Glutamatergic neuron (in vitro differentiated cells): ENCODE results near the gene LIN9. TPM values are rescaled to one million over a fixed set of nuclear protein-coding genes. Genes with fewer than 3 reads are reported as not detected.

Experiments used
- DNase-seq: peaks from one replicate; pipeline ENCODE4 v3.0.0; 2022
- H3K27ac Mint-ChIP-seq: one replicate; pipeline ENCODE4 v1.8.0; 2020; ENCODE audit warnings: mild to moderate bottlenecking, mixed read lengths, inconsistent platforms; ENCODE audit not compliant: unreplicated experiment
- H3K27me3 Mint-ChIP-seq: one replicate; pipeline ENCODE4 v1.8.0; 2020; ENCODE audit warnings: mild to moderate bottlenecking, moderate library complexity, mixed read lengths, inconsistent platforms; ENCODE audit not compliant: unreplicated experiment
- H3K36me3 Mint-ChIP-seq: one replicate; pipeline ENCODE4 v1.8.0; 2020; ENCODE audit warnings: mild to moderate bottlenecking, mixed read lengths, inconsistent platforms; ENCODE audit not compliant: unreplicated experiment
- H3K4me1 Mint-ChIP-seq: one replicate; pipeline ENCODE4 v1.8.0; 2020; ENCODE audit warnings: mild to moderate bottlenecking, low read depth, mixed read lengths, inconsistent platforms; ENCODE audit not compliant: unreplicated experiment
- H3K4me3 Mint-ChIP-seq: one replicate; pipeline ENCODE4 v1.8.0; 2020; ENCODE audit warnings: mild to moderate bottlenecking, mixed read lengths, inconsistent platforms; ENCODE audit not compliant: unreplicated experiment
- H3K9me3 Mint-ChIP-seq: one replicate; pipeline ENCODE4 v1.8.0; 2020; ENCODE audit warnings: mild to moderate bottlenecking, moderate library complexity, mixed read lengths, inconsistent platforms; ENCODE audit not compliant: unreplicated experiment
- total RNA-seq: library from RNA; stranded (reverse); fragmentation: NEBNext Ultra II Directional; extraction: Animal tissue kit (Norgen Biotek cat#: 25700); gene quantifications from one replicate; pipeline ENCODE4 v1.2.1, GENCODE V29; 2021; ENCODE audit not compliant: unreplicated experiment
- TF ChIP-seq, protein P1 (sequence below): fragments of 200-600 bp; sonication (generic); IDR thresholded peaks from one replicate; pipeline ENCODE4 v1.5.0; 2021; ENCODE audit not compliant: partially characterized antibody, unreplicated experiment

The LIN9 gene
- total RNA-seq, 1 donor from 2014 or later, result 7.1 TPM

DNA sequence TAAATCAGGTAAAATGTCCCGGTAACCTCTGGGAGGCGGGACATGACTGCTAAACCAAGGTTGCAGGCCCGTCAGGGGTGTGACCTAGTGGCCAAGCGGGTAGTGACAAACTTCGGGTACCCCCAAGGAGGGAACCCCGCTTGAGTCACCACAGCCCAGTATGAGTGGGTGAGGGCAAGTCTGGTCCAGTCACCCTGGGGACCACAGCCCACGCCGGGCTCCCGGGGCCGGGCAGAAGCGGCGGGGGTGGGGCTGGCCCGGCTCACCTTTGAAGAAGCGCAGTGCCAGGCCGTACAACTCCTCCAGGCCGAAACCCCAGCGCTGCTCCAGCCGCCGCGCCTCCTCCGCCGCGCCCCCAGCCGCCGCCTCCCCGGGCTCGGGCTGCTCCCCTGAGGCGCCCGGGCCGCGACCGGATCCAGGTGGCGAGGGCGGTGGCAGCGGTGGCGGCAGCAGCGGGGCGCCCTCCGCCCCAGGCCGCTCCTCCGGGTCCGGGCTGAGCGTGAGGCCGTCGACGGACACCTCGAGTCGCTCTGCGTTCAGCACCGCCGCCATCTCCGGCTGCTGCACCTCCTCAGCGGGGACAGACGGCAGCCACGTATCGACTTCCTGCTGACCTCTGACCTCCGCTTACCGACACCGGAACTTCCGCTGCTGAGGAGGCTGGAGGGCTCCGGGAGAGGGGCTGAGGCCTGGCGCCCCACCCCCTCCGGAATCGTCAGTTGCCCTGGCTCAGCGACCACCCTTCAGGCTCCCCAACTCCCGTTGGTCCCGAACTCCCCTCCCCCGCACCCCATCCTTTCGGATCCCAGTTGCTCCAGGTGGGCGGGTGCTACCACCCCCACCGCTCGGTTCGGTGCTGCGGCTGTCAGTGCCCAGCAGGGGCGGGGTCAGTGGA, 122.6 kb downstream of the LIN9 start, which contains the start of gene ACBD3:
TSS of gene ACBD3 (minus strand) at position 618 of the 895 bp plus-strand sequence. CDS start at position 552, 66 bp downstream.
- no peaks in the 10 kb centered on the region for H3K36me3 Mint-ChIP-seq
- no peaks in the 10 kb centered on the region for H3K27me3 Mint-ChIP-seq
- peaks cover 2% of the 10 kb centered on the region for H3K9me3 Mint-ChIP-seq
- peaks cover 24% of the 10 kb centered on the region for H3K4me1 Mint-ChIP-seq
- peak within 1 kb of the TSS; percentile 98 for H3K4me3 Mint-ChIP-seq
- peak; percentile 89 for DNase-seq
- TF ChIP-seq, protein P1, sequence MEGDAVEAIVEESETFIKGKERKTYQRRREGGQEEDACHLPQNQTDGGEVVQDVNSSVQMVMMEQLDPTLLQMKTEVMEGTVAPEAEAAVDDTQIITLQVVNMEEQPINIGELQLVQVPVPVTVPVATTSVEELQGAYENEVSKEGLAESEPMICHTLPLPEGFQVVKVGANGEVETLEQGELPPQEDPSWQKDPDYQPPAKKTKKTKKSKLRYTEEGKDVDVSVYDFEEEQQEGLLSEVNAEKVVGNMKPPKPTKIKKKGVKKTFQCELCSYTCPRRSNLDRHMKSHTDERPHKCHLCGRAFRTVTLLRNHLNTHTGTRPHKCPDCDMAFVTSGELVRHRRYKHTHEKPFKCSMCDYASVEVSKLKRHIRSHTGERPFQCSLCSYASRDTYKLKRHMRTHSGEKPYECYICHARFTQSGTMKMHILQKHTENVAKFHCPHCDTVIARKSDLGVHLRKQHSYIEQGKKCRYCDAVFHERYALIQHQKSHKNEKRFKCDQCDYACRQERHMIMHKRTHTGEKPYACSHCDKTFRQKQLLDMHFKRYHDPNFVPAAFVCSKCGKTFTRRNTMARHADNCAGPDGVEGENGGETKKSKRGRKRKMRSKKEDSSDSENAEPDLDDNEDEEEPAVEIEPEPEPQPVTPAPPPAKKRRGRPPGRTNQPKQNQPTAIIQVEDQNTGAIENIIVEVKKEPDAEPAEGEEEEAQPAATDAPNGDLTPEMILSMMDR, result no peak
- peak within 1 kb of the TSS; percentile 95 for H3K27ac Mint-ChIP-seq

DNA sequence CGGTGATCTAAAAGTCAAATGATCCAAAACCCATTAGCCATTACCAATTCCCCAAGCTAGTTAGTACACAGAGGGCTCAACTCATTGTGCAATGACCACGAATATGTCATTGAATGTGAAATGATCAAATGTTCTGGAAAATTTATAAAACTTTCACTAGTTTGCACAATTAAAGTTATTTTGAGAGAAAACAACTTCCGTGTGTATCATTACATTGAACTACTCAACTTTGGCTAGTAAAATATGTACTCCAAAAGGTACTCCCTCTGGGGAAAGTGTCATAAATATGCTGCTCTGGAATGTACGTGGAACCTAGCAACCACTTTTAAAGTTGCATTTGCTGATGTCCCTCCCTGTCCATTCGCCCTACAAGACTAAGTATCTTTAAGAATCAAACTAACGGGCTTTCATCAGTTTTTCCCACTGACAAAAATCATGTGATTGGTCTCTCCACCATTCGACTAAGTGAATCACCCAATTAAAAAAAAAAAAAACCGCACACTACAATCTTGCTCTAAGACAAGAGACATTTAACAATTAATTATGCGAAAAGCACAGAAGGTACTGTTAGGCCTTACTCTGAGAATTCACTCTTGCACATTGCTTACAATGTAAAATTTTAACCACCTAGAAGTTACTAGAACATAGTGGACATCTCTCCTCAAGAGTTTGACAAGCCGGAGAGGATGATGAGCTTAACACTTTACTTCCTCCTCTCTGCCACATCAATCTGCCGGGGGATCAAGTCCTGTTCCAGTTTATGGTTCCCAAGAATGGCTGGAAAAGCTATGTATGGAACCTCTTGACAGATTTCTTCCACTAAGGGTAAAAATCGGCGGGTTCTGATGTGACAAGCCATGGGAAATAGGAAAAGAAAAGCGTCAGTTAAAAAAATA, 123.6 kb downstream of the LIN9 start:
- Mint-ChIP-seq H3K4me3 (peak overlapping the region; percentile 98), H3K36me3 (no peaks in the 10 kb centered on the region), H3K27ac (peak overlapping the region; percentile 95), H3K9me3 (peaks cover 2% of the 10 kb centered on the region), H3K27me3 (no peaks in the 10 kb centered on the region), H3K4me1 (peaks cover 24% of the 10 kb centered on the region)
- TF ChIP-seq, protein P1, result no peak
- DNase-seq, result no peak

DNA sequence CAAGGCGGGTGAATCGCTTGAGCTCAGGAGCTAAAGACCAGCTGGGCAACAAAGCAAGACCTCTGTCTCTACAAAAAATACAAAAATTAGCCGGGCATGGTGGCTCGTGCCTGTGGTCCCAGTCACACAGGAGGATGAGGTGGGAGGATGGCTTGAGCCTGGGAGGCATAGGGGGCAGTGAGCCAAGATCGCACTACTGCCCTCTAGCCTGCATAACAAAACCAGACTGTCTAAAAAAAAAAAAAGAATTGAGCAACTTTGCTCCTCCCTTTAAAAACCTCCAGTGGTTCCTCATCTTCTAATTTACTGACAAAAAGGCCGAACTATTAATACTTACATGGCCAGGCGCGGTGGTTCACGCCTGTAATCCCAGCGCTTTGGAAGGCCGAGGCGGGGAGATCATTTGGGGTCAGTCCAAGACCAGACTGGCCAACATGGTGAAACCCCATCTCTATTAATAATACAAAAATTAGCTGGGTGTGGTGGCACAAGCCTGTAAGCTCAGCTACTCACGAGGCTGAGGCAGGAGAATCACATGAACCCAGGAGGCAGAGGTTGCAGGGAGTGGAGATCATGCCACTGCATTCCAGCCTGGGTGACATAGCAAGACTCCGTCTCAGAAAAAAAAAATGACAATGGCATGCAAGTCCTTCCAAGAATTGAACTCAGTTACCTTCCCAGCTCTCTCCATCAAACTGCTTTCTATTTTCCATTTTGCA, 126.8 kb downstream of the LIN9 start:
- peak overlapping the region; percentile 83 for H3K27ac Mint-ChIP-seq
- H3K4me1 Mint-ChIP-seq, result peaks cover 31% of the 10 kb centered on the region
- no peaks in the 10 kb centered on the region for H3K36me3 Mint-ChIP-seq
- H3K4me3 Mint-ChIP-seq, result peak overlapping the region; percentile 52
- peaks cover 2% of the 10 kb centered on the region for H3K9me3 Mint-ChIP-seq
- H3K27me3 Mint-ChIP-seq, result no peaks in the 10 kb centered on the region
- TF ChIP-seq, protein P1, result no peak
- peak; percentile 19 for DNase-seq

Other genes with a start within 250 kb of the LIN9 start
- 1,150 TPM for gene H3-3A, start 246.4 kb downstream of the LIN9 start, total RNA-seq
- gene ACBD3, start 122.4 kb downstream of the LIN9 start, total RNA-seq, result 33.7 TPM
- gene MIXL1, start 85.5 kb downstream of the LIN9 start, total RNA-seq, result 0.54 TPM
- 168 TPM for gene PARP1, start 98.9 kb upstream of the LIN9 start, total RNA-seq
- 11.0 TPM for gene STUM, start 239.6 kb upstream of the LIN9 start, total RNA-seq